Erythroblast (primary cell): ENCODE measurements around the gene IL1RAPL1.

Source experiments
- GATA1 ChIP-seq: IDR thresholded peaks from 2 replicates; pipeline ENCODE4 v1.6.1; 2011; ENCODE audit warnings: low read depth, mild to moderate bottlenecking, control low read depth, low read length, moderate library complexity
- POLR2A ChIP-seq: IDR thresholded peaks from 2 replicates; pipeline ENCODE4 v1.6.1; 2011; ENCODE audit warnings: mild to moderate bottlenecking, low read length

DNA sequence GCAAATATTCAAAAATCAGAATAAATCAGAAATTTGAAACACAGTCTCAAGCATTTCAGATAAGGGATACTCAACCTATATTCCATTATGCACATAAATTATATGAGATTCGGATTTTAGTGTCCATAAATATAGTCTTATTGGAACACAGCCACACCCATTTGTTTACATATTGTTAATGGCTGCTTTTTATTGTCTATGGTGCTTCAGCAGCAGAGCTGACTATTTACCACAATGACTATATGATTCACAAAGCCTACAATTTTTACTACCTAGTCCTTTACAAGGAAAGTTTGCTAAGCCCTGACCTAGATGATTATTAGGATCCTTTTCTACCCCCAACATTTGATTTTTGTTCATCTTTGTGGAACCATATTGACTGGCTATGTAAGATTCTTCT, 63.9 kb downstream of the IL1RAPL1 start:
- no peak for TF ChIP-seq POLR2A
- TF ChIP-seq GATA1: no peak
